ENCODE results near the gene S100A8. TPM values are rescaled to one million over a fixed set of nuclear protein-coding genes. Genes with fewer than 3 reads are reported as not detected.

S100A8 gene
- total RNA-seq, 1 donor from 2014 or later: not detected

DNA sequence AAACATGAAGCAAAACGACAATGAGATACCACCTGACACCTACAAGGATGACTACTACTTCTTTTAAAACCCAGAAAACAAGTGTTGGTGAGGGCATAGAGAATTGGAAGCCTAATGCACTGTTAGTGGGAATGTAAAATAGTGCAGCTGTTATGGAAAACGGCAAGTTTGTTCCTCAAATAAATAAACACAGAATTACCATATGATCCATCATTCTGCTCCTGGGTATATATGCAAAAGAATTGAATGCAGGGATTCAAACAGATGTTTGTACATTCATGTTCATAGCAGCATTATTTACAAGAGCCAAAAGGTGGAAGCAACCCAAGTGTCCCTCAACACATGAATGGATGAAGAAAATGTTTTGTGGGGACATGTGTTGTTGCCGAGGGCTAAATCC is 1.4 kb upstream of the S100A8 start:
- H3K4me1 Mint-ChIP-seq: no peaks in the 10 kb centered on the region
- peaks cover 40% of the 10 kb centered on the region for H3K27me3 Mint-ChIP-seq (ENCODE audit: low read depth)
- H3K9me3 Mint-ChIP-seq: no peaks in the 10 kb centered on the region
- no peaks in the 10 kb centered on the region for H3K36me3 Mint-ChIP-seq
- H3K4me3 Mint-ChIP-seq: no peak overlapping the region
- TF ChIP-seq, protein P1, sequence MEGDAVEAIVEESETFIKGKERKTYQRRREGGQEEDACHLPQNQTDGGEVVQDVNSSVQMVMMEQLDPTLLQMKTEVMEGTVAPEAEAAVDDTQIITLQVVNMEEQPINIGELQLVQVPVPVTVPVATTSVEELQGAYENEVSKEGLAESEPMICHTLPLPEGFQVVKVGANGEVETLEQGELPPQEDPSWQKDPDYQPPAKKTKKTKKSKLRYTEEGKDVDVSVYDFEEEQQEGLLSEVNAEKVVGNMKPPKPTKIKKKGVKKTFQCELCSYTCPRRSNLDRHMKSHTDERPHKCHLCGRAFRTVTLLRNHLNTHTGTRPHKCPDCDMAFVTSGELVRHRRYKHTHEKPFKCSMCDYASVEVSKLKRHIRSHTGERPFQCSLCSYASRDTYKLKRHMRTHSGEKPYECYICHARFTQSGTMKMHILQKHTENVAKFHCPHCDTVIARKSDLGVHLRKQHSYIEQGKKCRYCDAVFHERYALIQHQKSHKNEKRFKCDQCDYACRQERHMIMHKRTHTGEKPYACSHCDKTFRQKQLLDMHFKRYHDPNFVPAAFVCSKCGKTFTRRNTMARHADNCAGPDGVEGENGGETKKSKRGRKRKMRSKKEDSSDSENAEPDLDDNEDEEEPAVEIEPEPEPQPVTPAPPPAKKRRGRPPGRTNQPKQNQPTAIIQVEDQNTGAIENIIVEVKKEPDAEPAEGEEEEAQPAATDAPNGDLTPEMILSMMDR (IDR thresholded peaks at IDR 0.05; ENCODE audit: unreplicated experiment): no peak
- DNase-seq (ENCODE audit: low spot score in 2 of 2, unreplicated experiment in 2 of 2): no peak
- no peak overlapping the region for H3K27ac Mint-ChIP-seq

DNA sequence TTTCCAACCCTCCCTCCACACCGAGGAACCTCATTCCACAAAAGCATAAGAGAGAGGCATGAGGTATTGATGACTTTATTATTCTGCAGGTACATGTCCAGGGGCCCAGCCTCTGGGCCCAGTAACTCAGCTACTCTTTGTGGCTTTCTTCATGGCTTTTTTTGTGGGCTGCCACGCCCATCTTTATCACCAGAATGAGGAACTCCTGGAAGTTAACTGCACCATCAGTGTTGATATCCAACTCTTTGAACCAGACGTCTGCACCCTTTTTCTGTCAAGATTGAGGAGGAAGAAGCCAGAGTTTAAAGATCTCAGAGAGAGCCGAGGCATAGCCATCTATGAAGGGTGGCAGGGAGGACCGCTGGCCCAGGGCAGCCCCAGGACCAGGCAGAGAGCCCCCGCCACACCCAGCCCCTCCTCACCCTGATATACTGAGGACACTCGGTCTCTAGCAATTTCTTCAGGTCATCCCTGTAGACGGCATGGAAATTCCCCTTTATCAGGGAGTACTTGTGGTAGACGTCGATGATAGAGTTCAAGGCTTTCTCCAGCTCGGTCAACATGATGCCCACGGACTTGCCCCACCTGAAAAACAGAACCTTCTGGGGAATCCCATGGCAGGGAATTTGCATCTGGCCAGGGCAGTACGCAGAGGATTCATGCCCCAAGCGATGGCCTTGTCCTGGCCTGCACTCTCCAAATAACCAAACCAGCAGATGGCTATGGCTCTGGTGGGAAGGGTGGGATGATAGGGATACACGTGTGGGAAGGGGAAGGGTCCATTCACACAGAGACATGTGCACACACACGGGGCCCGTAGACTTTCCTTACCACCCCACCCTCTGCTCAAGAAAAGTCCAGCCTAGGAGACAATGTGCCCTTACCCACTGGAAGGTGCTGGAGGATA is 647 bp downstream of the S100A8 start:
- no peak overlapping the region for H3K4me3 Mint-ChIP-seq
- TF ChIP-seq, protein P1 (IDR thresholded peaks at IDR 0.05; ENCODE audit: unreplicated experiment): no peak
- H3K4me1 Mint-ChIP-seq: no peaks in the 10 kb centered on the region
- DNase-seq (ENCODE audit: low spot score in 2 of 2, unreplicated experiment in 2 of 2): no peak
- H3K9me3 Mint-ChIP-seq: no peaks in the 10 kb centered on the region
- no peaks in the 10 kb centered on the region for H3K36me3 Mint-ChIP-seq
- peaks cover 44% of the 10 kb centered on the region for H3K27me3 Mint-ChIP-seq (ENCODE audit: low read depth)
- no peak overlapping the region for H3K27ac Mint-ChIP-seq

DNA sequence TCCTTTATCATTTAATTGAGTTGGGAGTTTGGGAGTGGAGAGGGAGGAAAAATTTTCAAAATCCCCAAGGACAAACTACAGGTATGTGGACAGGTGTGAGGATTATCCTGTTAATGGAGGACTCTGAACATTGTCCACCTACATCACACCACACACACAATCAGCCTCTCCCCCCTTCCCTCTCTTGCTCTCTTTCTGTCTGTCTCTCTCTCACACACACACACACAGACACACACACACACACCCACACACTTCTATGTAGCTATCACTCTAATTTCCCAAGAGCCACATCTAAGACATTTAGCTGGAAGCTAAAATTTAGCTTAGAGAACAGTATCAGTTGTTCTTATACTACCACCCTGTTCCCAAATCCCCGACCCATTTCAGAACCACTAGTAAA is 1.5 kb downstream of the S100A8 start:
- TF ChIP-seq, protein P1 (IDR thresholded peaks at IDR 0.05; ENCODE audit: unreplicated experiment): no peak
- no peak overlapping the region for H3K4me3 Mint-ChIP-seq
- H3K9me3 Mint-ChIP-seq: no peaks in the 10 kb centered on the region
- H3K27ac Mint-ChIP-seq: no peak overlapping the region
- no peaks in the 10 kb centered on the region for H3K36me3 Mint-ChIP-seq
- H3K4me1 Mint-ChIP-seq: no peaks in the 10 kb centered on the region
- no peak for DNase-seq (ENCODE audit: low spot score in 2 of 2, unreplicated experiment in 2 of 2)
- peaks cover 42% of the 10 kb centered on the region for H3K27me3 Mint-ChIP-seq (ENCODE audit: low read depth)

DNA sequence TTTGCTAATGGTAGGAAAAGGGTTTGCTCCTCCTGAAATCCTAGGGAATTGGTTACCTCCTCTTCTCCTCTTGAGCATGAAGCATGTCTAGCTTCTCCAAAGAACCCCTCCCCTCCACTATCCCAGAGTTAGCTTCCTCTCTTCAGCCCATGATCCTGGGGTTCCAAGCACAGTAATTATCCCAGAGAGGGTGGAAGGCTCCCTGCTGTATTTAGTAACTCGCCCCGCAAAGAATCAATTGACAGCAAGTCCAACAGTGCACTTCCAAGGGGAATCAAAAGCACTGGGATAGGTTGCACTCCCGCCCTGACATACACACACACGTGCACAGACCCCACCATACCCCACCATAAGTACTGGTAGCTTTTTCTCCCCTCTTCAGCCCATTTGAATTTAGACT is 3.1 kb downstream of the S100A8 start:
- H3K4me3 Mint-ChIP-seq: no peak overlapping the region
- H3K36me3 Mint-ChIP-seq: no peaks in the 10 kb centered on the region
- peaks cover under 1% of the 10 kb centered on the region for H3K9me3 Mint-ChIP-seq
- H3K27ac Mint-ChIP-seq: no peak overlapping the region
- TF ChIP-seq, protein P1 (IDR thresholded peaks at IDR 0.05; ENCODE audit: unreplicated experiment): no peak
- no peaks in the 10 kb centered on the region for H3K4me1 Mint-ChIP-seq
- H3K27me3 Mint-ChIP-seq (ENCODE audit: low read depth): peaks cover 46% of the 10 kb centered on the region
- no peak for DNase-seq (ENCODE audit: low spot score in 2 of 2, unreplicated experiment in 2 of 2)

DNA sequence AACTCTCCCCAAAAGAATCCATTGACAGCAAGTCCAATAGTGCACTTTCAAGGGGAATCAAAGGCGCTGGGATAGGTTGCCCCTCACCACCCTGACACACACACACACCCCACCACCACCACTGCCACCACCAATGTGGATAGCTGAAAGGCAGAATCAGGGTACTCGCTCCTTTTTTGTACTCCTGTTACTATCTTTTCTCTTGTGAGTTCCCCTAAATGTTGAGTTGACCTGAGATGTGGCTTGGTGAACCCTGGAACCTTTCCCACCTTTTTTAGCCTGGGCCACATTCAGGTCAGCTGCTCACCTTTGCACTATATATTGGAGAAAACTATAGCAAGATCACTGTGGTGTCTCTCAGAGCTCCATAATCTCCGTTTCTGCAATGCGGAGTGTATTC is 3.9 kb downstream of the S100A8 start:
- H3K4me1 Mint-ChIP-seq: no peaks in the 10 kb centered on the region
- H3K9me3 Mint-ChIP-seq: peaks cover 8% of the 10 kb centered on the region
- H3K27me3 Mint-ChIP-seq (ENCODE audit: low read depth): peaks cover 46% of the 10 kb centered on the region
- H3K4me3 Mint-ChIP-seq: no peak overlapping the region
- no peak overlapping the region for H3K27ac Mint-ChIP-seq
- TF ChIP-seq, protein P1 (IDR thresholded peaks at IDR 0.05; ENCODE audit: unreplicated experiment): no peak
- no peak for DNase-seq (ENCODE audit: low spot score in 2 of 2, unreplicated experiment in 2 of 2)
- no peaks in the 10 kb centered on the region for H3K36me3 Mint-ChIP-seq
